ENCODE results near the gene FZD10. TPM values are rescaled to one million over a fixed set of nuclear protein-coding genes. Genes with fewer than 3 reads are reported as not detected.

FZD10 gene
- total RNA-seq, 1 experiment from 2014 or later: not detected

GRCh38 chr12:130200445-130200844 lies 38.2 kb downstream of the FZD10 start:
- Histone ChIP-seq H3K27ac (no peak overlapping the region), H3K27me3 (ENCODE audit: insufficient read depth, low read depth) (peaks cover 73% of the 10 kb centered on the region), H3K4me2 (no peak overlapping the region), H3K36me3 (ENCODE audit: low read depth) (no peaks in the 10 kb centered on the region), H3K79me2 (ENCODE audit: low read depth) (no peaks in the 10 kb centered on the region), H3K9me2 (ENCODE audit: insufficient read depth) (no peaks in the 10 kb centered on the region), H3K4me1 (replicated peaks; ENCODE audit: insufficient read depth) (no peaks in the 10 kb centered on the region), H3K9me3 (ENCODE audit: insufficient read depth, low read depth) (no peaks in the 10 kb centered on the region), H2AFZ (no peak overlapping the region), H4K20me1 (ENCODE audit: insufficient read depth) (no peaks in the 10 kb centered on the region), H3K4me3 (no peak overlapping the region), H3F3A (ENCODE audit: insufficient read depth, low read depth) (no peaks in the 10 kb centered on the region)
- ChIA-PET POLR2A (ENCODE audit: unreplicated experiment) (no interaction called here), CTCF (no interaction called here)
- TF ChIP-seq CTCF (conservative IDR thresholded peaks at IDR 0.05): no peak
- TF ChIP-seq EZH2 (IDR thresholded peaks at IDR 0.05; ENCODE audit: low read depth): no peak
- intact Hi-C loops (cut with micrococcal nuclease; ENCODE audit: unreplicated experiment): no loop called here
- no peak for DNase-seq
- BruUV-seq (replicated peaks): no TSS peak

- no peaks in the 10 kb centered on the region for H3F3A ChIP-seq (ENCODE audit: insufficient read depth, low read depth)
- H3K4me1 ChIP-seq (replicated peaks; ENCODE audit: insufficient read depth): no peaks in the 10 kb centered on the region
- DNase-seq: no peak
- H4K20me1 ChIP-seq (ENCODE audit: insufficient read depth): no peaks in the 10 kb centered on the region
- H3K36me3 ChIP-seq (ENCODE audit: low read depth): no peaks in the 10 kb centered on the region
- no peak overlapping the region for H3K4me3 ChIP-seq
- H3K27me3 ChIP-seq (ENCODE audit: insufficient read depth, low read depth): peaks cover 70% of the 10 kb centered on the region
- H3K4me2 ChIP-seq: no peak overlapping the region
- H3K9me3 ChIP-seq (ENCODE audit: insufficient read depth, low read depth): no peaks in the 10 kb centered on the region
- H3K9me2 ChIP-seq (ENCODE audit: insufficient read depth): no peaks in the 10 kb centered on the region
- no peaks in the 10 kb centered on the region for H3K79me2 ChIP-seq (ENCODE audit: low read depth)
- no peak overlapping the region for H2AFZ ChIP-seq
- ChIA-PET POLR2A (ENCODE audit: unreplicated experiment) (no interaction called here), CTCF (no interaction called here)
- no peak overlapping the region for H3K27ac ChIP-seq
- BruUV-seq (replicated peaks): no TSS peak
- TF ChIP-seq CTCF (conservative IDR thresholded peaks at IDR 0.05) (no peak), EZH2 (IDR thresholded peaks at IDR 0.05; ENCODE audit: low read depth) (no peak)
- intact Hi-C loops (cut with micrococcal nuclease; ENCODE audit: unreplicated experiment): no loop called here
Observed at GRCh38 chr12:130201037-130201436, 38.8 kb downstream of the FZD10 start.

DNA sequence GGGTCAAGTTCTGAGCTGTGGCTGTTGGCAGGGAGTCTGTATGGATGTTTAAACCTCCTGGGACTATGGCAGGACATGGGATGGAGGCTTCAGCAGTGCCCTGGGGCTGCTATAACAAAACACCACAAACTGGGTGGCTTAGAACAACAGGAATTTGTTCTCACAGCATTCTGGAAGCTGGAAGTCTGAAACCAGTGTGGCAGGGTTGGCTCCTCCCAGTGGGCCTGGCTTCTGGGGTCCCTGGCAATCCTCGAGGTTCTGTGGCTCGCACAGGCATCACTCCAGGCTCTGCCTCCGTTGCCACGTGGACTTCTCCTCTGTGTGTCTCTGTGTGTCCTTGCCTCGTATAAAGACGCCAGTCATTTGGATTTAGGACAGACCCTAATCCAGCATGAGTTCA lies 39.9 kb downstream of the FZD10 start:
- CTCF ChIA-PET: no interaction called here
- Histone ChIP-seq H3K79me2 (ENCODE audit: low read depth) (no peaks in the 10 kb centered on the region), H3K9me2 (ENCODE audit: insufficient read depth) (no peaks in the 10 kb centered on the region), H3K9me3 (ENCODE audit: insufficient read depth, low read depth) (no peaks in the 10 kb centered on the region), H3F3A (ENCODE audit: insufficient read depth, low read depth) (no peaks in the 10 kb centered on the region), H3K36me3 (ENCODE audit: low read depth) (no peaks in the 10 kb centered on the region), H3K4me3 (no peak overlapping the region), H2AFZ (no peak overlapping the region), H3K27me3 (ENCODE audit: insufficient read depth, low read depth) (peaks cover 58% of the 10 kb centered on the region), H4K20me1 (ENCODE audit: insufficient read depth) (no peaks in the 10 kb centered on the region), H3K4me1 (replicated peaks; ENCODE audit: insufficient read depth) (no peaks in the 10 kb centered on the region), H3K27ac (no peak overlapping the region), H3K4me2 (no peak overlapping the region)
- no TSS peak for BruUV-seq (replicated peaks)
- DNase-seq: no peak
- POLR2A ChIA-PET (ENCODE audit: unreplicated experiment): no interaction called here
- intact Hi-C loops (cut with micrococcal nuclease; ENCODE audit: unreplicated experiment): no loop called here
- no peak for TF ChIP-seq CTCF (conservative IDR thresholded peaks at IDR 0.05)
- no peak for TF ChIP-seq EZH2 (IDR thresholded peaks at IDR 0.05; ENCODE audit: low read depth)
